ENCODE results near the gene INO80D.
A peak's percentile ranks its signal among the peaks of the same experiment; 100 is the strongest.
"Not testable (repeated sequence)": the region's sequence is repeated elsewhere in the genome, so short reads cannot be mapped to it uniquely, and the experiment has no call there.

The INO80D gene

DNA sequence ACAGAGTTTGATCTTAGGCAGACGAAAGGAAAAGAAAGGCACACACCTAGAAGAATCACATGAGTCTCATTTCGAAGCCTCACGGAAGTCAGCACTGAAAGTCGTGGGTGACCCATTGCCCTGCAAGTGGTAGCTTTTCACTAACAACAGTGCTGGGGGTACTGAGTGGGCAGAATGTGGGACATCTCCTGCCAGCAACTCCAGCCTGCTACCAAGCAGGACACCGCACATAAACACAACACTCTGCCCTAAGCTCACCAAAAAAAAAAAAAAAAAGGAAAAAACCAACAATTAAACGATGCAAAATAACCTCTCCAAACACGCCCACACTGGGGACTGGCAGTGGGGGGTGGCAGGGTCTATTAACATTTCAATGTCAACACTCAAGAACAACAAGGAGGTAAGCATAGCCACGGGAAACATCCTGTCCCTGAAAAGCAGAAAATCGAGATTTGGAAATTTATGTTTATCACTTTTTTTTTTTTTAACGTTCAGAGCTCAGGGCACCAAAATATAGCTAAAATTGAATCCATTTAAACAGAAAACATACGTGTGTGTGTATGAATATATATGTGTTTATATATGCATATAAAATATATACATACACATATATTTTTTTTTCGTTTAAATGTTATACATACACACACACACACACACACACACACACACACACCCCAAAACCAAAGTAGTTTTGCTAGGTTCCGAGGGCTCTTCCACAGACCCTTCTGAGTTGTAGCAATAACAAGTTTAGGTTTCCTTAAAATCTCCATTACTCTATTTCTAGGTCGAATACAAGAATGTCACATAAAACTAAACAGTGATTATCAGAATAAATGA is 2.2 kb downstream of the INO80D start:
- DNase-seq (peak; percentile 15), ATAC-seq (no peak)

DNA sequence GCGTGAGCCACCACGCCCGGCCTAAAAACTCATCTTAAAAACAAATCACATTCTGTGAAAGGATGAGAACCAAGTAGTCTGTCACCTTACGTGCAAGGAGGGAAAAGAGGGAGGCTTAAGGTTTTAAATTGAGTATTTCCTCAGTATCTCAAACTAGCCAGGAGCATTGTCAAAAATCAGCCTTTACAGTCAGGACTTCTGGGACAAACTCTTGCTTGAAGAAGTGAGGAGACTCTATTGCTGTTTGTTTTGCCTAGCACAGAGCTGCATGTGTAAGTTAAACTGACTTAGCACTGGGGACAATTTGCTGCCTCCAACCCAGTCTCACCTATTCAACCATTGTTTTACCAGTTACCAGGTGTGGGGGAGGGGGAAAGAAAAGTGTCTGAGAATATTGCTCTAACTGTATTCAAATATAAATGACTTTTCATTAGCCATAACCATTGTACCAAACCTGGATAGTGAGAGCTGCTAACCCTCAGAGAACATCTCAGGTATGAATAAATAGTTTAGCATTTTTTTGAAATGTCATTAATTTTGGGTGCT is 3.6 kb downstream of the INO80D start:
- DNase-seq = no peak
- ATAC-seq = no peak

- no peak for DNase-seq
- no peak for ATAC-seq
These were observed 5.0 kb downstream of the INO80D start for GRCh38 chr2:206080927-206081326.

DNA sequence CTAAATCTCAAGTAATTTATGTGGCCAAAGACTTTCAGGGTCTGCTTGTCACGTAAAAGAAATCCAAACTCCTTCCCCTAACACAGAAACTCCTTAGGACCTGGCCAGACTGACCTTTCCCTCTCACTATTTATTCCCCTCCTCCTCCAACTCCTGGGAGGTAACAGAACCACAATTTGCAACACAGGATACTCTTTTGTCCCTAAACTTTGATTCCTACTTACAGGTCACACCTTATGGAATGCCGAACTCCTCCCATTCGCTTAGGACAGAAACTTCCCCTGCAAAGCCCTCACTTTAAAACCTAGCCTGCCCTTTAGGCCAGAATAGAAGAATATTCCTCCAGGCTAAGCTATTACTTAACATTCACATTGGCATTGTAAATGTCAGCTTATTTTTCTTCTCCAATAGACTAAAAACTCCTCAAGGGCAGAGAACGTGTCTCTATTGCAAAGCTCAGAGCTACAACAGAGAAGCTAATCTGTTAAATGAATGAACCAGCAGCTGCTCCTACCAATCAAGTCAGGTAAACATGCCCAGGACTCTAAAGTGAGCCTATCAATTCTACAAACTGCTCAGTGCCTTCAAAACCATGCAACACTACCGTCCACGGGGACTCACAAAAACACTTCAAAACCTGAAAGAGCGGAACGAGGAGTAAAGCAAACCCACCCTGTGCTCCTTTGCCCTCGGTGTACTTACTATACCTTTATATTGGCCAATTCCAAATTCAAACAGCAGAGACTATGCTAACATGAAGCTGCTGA is 6.1 kb downstream of the INO80D start:
- no peak for DNase-seq
- ATAC-seq = no peak

GRCh38 chr2:206077879-206078278 is 8.1 kb downstream of the INO80D start:
- DNase-seq, ATAC-seq: not testable (repeated sequence)

DNA sequence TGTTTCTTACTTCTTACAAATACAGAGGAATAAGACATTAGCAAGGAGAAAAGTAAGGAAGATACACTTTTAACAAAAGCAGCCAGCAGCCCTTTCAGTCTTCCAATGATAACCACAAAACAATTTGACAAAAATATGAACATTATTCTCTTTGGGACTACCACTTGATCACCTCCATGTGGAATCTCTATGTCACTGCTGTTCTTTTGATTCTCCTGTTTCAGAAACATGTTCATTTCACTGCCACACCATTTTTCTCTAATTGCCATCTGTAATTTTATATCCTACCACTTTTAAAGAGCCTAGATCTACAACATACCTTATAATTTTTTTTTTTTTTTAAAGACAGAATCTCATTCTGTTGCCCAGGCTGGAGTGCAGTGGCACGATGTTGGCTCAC is 10.9 kb downstream of the INO80D start:
- DNase-seq (no peak), ATAC-seq (no peak)

GRCh38 chr2:206071807-206072206 is 14.2 kb downstream of the INO80D start:
- ATAC-seq = no peak
- DNase-seq = no peak

- DNase-seq (no peak), ATAC-seq (no peak)
These were observed 16.6 kb downstream of the INO80D start for GRCh38 chr2:206069417-206069816.

GRCh38 chr2:206068207-206068606 is 17.8 kb downstream of the INO80D start:
- DNase-seq = no peak
- no peak for ATAC-seq

GRCh38 chr2:206064077-206064476 is 21.9 kb downstream of the INO80D start:
- DNase-seq (no peak), ATAC-seq (no peak)

DNA sequence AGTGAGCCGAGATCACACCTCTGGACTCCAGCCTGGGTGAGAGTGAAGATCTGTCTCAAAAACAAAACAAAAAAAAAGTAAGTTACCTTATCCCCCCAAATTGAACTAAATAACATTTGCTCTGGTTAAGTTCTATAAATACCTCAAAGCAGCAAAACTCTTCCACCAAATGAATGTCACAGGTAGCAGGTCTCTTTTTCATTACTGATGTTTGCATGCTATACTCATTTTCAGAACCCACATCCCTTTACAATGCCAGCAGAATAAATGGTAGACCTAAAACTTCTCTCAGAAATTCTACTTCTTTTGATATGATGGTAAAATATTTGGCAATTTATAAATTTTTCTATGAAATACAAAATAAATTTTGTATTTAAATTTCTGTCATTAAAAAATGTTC is 22.3 kb downstream of the INO80D start:
- no peak for DNase-seq
- no peak for ATAC-seq

DNA sequence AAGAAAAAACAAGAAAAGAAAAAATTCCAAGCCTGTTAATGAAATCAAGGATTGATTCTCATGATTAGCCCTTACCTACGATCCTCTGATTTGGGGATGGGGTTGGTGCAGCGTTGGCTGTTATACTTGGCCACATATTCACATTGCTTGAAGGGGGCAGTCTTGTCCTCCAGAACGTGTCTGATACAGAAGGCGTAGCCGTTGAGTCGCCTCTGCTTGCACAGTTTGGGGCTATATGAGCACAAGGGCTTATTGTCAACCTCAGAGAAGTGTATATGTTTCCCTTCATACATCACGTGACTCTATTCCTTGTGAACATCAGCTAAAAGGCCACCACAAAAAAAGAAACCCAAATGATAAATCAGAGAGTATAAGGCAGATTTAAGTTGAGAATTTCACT is 23.2 kb downstream of the INO80D start:
- DNase-seq (no peak), ATAC-seq (no peak)

DNA sequence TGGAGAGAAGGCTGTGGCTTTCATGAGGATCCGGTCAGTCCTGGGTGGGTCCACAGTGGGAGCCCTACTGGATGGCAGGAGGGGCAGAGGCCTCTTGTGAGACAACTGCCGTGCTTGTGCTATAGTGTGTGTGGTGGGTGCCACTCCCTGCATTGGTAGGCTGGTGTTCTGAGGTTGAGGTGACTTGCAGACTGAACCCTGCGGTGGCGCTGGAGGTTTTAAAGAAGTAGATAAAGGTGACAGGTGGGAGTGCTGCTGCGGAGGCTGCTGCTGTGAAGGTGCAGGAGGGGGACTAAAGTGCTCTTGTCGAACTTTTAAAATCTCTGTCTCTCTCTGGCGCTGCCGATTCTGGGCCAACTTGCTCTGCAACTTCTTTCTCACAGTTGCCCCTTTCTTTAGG is 29.7 kb downstream of the INO80D start:
- DNase-seq = no peak
- ATAC-seq = no peak

DNA sequence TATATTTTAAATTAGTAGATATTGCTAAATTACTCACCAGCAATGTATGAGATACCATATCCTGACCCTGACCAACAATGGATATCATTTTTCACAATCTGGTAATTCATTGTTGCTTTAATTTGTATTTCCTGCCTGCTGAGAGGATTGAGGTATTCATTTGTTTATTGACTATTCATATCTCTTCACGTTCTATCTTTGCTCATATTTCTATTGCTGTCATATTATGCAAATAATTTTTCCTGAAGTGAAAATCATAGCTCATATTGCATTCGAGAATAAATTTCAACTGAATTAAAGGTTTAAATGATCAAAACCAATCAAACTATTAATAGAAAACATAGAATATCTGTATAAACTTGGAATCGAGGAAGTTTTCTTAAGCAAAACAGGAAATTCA is 31.0 kb downstream of the INO80D start:
- no peak for ATAC-seq
- no peak for DNase-seq

DNA sequence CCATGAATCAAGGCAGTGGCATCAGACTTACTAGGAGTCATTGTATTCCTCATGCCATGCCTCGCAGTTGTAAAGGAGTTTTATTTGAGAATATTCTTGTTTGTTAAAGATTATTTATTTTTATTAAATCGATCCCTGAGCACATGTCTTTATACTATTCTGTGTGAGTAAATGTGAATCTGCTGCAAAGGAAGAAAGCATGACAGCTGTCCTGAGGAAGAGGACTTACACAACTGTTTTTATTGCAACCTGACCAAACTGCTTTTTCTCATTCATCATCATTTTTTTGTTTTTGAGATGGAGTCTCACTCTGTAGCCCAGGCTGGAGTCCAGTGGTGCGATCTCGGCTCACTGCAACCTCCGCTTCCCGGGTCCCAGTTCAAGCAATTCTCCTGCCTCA is 34.1 kb downstream of the INO80D start:
- DNase-seq (no peak), ATAC-seq (no peak)

DNA sequence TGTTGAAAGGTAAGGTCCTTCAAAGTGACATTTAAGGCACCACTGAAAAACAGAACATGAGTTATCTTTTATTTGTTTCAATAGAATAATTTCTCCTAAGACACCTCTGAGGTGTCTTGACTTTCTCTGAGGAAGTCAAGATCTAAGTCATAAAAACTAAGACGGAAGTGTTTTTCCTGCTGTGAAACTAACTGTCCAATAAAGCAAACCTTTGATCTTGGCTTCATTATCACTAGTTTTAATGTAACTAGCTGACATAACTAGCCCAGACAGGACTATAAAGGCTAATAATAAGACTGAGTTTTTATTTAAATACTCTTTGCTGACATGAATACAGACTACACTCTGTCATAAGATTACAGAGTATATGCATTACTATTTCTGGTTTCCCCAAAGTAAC is 36.6 kb downstream of the INO80D start:
- ATAC-seq (no peak), DNase-seq (no peak)

DNA sequence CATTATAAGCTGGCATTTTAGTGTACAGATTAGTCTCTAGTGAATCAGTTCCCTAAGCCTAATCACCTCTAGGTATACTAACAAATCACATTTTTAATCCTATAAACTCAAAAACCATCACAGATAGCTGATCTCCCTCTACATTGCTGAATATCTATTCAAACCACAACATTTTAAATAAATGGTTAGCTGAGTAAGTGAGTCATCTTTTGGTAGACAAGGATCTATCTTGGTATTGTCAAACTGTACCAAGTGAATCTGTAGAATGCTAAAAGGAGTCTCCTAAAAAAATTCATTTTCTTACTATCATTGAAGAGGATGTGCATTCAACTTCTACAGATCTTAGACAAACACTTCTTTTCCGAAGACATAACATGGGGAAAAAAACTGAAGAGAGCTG is 40.7 kb downstream of the INO80D start:
- ATAC-seq = no peak
- DNase-seq = no peak

DNA sequence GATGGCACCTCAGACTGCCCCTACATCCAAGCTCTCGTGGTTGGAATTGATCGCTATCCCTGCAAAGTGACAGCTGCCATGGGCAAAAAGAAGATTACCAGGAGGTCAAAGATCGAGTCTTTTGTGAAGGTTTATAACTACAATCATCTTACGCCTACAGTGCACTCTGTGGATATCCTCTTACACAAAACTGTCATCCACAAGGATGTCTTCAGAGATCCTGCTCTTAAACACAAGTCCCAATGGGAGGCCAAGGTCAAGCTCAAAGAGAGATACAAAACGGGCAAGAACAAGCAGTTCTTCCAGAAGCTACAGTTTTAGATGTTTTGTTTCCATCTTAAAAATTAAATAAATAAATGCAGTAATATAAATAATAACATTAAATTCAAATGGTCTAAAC is 45.4 kb downstream of the INO80D start:
- no peak for ATAC-seq

DNA sequence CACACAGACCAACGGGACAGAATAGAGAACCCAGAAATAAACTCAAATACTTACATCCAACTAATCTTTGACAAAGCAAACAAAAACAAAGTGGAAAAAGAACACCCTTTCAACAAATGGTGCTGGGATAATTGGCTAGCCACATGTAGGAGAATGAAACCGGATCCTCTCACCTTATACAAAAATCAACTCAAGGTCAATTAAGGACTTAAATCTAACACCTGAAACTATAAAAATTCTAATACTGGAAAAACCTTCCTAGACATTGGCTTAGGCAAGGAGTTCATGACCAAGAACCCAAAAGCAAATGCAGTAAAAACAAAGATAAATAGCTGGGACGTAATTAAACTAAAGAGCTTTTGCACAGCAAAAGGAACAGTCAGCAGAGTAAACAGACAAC is 50.6 kb downstream of the INO80D start:
- not testable (repeated sequence) for DNase-seq, ATAC-seq

More for the DNA sequence above, 45.4 kb downstream of the INO80D start:
- DNase-seq = no peak

GRCh38 chr2:206033452-206033851 is 52.5 kb downstream of the INO80D start:
- not testable (repeated sequence) for DNase-seq, ATAC-seq

DNA sequence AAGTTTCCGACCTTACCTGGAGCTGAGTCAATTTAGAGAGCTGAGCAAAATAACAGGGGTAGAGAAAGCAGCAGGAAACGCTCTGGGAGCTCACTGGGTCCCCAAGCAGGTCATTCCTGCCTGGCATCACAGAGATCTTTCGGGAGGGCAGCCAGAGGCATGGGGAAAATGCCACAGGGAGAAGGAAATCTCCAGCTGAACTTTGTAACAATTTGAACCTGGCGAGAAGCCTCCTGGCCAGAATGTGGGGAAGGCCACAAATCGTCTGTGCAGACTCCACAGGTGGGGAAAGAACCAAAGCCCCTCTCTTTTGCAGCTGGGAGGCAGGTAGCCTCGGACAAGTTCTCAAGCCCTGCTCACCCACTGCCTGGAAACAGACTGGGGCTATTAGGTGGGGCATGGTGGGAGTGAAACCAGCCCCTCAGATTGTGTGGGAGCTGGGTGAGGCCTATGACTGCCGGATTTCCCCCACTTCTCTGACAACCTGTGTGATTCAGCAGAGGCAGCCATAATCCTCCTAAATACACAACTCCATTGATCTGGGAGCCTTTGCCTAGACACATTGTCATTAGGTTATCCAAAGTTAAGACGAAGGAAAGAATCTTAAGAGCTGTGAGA is 53.9 kb downstream of the INO80D start:
- peak; percentile 70 for ATAC-seq
- DNase-seq = peak; percentile 26

GRCh38 chr2:206031162-206031784 is 54.7 kb downstream of the INO80D start:
- ATAC-seq = peak; percentile 84
- DNase-seq = no peak
